NCI-H1105 treated with DMSO at 0.1 percent for 48 hours (cell line): Measurements from ENCODE around the gene RPS6KA2.

Experiments used
- DNase-seq: peaks from one replicate; lab custom pipeline; 2025; lab: John Stamatoyannopoulos, UW

Gene RPS6KA2

DNA sequence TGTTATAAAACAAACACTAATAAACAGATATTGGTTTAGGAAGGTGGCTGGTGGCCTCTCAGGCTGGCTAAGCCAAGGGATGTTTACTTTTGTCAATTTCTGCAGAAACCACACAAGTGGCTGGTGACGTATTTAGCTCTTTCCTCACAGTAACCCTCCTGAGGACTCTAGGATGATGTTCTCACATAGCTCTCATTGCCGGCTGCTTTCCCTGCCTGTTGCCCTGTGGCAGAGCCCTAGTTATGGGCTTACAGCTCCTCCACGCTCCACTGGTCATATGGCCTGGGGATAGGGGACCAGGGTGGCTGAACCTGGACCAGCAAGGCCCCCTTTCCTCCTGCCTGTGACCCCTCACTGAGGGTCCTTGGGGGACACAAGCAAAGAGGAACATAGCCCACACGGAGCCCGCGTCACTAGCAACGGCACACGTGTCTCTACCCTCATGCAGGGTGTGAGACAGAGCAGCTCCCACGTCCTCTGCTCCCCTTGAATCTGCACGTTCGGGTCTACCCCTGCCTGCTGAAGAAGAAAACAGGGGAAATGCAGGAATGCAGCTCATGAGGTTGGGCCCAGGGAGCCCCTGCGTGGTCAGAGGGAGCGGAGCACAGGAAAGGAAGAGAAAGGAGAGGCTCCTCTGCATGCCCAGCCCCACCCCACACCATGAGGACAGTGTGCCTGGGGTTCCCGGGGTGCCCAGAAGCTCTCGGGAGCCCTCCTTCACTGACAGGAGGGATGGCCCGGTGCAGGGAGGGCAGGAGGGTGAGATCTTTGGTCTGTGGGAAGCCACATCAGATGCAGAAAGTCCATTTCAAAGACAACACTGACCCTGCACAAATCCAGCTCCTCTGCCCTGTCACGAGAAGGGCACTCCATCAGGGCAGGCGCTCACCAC lies 54.4 kb downstream of the RPS6KA2 start:
- no peak for DNase-seq

DNA sequence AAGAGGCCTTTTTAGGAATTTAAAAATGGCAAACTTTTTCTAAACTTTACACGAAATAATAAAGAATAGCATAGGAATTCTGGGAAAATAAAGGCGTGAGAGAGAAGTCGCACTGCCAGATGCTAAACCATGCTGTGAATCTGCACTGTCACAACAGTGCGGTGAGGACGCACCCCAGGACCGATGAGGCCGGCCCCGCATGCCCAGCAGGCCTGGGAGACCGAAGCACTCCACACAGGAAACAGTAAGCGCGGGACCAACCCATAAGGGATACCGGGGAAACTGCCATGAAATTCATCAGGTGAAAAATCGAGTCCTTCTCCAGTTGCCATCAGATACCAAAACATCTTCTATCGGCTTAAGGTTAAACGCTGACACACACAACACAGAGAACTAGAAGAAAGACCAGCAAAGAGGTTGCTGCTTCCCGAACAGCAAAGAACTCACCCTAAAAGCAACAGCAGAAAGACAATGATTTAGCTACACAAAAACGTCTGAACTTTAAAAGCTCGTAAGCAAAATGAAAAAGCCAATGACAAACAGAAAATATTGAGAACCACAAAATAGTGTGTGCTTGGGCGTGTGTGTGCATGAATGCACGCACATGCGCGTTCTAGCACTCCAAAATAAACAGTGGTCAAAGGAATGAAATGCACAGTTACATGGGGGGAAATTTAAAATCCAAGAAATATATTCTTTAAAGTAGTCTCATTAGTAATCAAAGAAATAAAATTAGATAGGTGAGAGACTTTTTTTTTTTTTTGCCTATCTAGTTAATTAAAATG lies 55.9 kb downstream of the RPS6KA2 start:
- no peak for DNase-seq

DNA sequence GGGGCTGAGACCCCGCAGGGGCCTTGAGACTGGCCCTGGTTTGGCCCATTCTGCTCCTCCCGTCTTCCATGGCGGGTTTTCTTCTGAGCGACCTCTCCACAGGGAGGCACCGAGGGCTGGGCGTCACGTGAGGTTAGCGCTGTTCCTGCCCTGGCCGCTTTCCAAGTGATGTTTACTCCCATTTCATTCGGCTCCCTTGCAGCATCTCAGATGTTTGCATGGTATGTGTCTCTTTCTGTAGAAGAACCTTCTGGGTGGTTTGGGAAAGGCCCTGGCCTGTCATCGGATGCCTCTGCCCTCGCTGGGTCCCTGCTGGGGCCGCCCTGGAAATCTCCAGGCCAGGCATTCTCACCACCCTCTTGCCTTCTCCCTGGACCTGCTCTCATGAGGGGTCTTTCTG lies 57.8 kb downstream of the RPS6KA2 start:
- DNase-seq = no peak

DNA sequence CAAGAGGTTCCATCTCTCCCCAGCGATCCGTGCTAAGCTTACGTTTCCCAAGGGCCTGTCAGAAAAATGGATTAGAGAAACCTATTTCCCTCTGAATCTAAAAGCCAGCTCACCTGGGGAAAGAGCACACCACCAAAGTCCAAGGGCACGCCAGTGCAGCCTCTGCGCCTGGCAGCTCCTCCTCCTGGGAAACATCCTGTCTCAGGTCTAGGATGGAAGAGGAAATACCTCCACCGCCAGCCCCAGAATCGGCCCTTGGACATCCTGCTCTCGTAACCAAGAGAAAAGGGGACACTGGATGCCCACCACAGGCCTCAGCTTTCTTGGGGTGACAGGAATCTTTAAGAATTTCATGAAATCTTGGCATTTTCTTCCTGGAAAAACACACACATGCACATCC lies 59.2 kb downstream of the RPS6KA2 start:
- no peak for DNase-seq

DNA sequence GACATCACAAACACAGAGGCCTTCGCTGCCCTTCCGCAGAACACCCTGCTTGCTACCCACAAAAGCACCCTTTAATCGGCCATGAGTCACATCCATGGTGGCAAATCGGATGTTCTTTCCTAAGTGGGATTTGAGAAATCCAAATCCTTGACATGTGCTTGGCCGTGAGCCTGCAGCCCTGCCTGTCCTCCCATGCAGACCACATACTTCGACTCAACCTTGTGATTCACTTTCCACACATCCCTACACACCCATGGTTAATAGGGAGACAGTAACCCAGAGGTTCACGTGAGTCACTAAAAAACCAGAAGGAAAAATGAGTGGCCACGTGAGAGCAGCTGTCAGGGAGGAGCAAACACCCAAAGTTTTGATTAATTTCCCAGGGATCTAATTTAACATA lies 59.9 kb downstream of the RPS6KA2 start:
- DNase-seq = no peak

DNA sequence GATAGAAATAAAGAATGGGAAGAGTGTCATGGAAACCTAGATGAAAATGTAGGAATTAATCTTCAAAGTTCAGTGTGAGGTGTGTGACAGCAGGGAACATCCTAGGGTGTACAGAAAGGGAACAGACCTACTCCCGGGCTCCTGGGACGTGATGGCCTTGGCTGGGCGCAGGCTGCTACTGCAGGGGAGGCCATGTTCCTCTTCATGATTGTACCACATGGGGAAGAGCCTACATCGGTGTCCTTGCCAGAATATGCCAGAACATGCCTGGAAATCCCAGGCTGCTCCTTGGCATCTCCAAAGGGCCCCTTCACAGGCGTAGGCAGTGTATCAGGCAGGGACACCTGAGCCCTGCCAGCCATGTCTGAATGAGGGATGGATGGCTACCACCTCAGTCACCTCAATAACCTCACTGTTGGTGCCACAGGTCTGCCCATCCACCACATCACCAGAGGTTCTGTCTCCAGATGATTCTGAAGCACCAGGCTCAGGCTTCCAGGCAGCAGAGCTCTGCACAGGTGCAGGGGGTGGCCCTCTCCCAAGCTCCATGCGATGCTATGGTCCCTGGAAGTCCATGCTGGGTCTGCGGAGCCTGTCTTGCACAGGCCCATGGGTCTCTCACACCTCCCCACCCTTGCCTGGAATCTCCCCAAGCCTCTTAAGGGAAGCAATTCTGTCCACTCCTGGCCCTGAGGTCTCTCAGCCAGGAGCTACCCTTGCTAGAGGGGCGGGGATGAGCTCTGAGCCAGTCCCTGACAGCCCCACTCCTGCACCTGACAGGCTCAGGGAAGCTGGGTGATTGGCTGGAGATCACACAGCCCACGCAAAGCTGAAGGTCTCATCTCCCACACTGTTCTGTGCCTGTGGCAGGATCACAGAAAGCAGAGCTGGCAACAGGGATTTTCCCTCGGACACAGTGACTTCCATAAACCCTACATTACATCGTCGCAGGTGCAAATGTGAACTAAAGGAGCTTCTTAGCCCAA lies 60.7 kb downstream of the RPS6KA2 start:
- DNase-seq = no peak

DNA sequence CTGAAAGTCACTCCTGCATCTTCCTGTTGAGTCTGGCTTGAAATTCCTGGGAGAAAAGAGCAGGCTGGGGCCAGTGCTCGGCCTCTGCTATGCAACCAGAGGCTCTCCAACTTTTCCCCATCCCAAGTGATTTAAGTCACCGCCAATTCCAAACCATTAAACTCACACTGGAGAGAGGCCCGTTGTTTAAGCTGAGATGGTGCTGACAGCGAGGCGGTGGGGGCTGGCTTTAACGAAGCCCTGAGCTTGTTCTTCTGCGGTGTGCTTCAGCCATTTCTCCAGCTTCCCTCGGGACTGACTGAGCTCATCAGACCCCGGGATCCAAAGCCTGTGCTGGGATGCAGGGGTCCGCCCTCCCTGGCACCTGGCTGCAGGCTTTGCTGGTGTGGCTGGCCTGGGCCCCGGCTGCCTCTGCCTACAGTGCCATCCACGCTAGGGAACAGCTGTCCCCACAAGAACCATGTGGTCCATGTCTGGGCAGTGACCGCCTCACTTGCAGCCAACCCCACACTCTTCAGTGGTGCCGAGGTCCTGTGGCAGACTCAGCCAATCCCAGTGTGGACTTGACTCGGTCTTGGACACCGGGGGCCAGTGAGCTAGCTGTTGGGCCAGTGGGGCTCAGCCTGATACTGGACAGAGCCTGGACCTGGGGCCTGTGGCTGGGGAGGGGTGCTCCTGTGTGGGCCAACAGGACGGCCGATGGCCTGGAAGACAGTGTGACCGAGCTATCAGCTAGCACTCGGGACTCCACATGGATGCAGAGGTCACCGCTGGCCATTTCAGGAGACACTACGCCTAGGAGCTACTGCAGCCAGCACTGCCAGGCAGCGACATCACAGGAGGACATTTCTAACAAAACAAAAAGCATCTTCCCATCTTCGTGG lies 61.7 kb downstream of the RPS6KA2 start:
- no peak for DNase-seq

DNA sequence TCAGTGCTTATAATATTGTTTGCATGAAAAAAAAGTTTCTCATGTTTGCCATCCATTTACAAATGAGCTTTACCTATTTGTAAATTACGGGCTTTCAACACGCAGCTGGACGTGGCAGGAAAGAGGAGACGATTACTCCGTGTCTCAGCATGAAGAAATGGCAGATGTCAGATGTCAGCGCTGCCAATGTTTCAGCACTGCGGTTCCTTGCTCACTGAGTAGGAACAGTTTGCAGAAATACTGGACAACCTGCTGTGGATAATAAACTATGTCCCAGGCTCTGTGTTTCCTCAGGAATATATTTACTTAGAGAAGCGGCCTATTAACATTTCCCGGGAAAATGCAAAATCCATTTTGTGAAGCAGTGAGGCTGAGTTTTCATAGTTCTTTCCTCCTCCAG lies 63.2 kb downstream of the RPS6KA2 start:
- no peak for DNase-seq

DNA sequence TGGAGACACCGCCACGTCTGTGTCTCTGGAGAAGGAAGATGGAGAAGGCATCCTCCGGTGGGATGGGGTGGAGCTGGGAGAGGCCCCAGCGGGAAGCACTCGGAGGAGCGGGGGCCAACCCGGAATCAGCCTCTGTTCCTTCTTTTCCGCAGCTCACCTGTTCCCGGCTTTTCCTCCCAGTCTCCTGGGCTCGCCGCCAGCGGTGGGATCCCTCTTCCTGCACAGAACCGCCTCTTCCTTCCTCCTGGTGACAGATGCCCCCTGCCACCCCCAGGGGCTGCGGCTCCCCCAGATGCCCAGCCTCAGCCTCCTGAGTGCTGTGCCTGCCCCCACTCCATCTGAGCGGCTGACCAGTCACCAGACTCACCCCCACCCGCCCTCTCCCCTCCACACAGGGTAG lies 63.9 kb downstream of the RPS6KA2 start:
- DNase-seq = no peak

DNA sequence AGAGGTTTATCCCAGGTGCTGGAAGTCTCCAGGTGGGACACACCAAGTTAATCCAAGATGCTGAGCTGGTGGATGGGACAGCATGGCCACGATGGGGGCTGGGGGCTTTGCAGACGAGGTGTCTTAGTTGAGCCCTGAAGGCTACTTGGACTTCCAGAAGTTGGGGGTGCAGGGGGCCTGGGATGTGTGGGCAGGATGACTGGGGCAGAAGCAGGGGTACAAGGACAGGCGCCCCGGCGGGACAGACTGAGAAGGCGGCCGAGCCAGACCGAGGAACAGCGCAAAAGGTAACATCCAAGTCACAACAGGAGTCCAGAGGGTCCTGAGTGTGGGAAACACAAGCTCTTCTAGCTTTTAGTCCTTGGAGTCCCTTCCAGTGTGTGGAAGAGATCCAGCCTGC lies 64.3 kb downstream of the RPS6KA2 start:
- DNase-seq = no peak

DNA sequence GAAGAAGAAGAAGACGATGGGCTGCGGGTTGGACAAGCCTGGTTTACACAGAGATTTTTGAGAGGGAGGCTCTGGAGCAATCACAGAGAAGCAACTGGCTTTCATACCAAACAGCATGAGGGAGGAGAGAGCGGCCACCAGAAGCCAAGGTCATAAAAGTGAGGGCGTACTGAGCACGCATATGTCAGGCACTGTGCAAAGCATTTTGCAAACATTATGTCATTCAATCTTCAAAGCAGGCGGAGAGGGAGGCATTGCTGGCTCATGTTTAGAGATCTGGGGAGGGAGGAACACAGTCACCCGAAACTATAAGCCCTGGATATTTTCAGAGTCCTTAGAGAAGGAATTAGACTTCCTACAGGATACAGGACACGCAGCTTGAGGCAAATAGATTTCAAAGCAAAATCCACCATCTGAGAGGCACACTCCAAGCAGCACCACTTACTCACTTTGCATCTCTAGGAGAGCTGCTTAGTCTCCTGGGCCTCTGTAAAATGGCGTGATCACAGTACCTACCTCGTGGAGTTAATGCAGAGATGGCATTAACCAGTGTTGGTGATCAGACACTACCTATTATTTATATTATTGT lies 65.2 kb downstream of the RPS6KA2 start:
- DNase-seq = no peak

DNA sequence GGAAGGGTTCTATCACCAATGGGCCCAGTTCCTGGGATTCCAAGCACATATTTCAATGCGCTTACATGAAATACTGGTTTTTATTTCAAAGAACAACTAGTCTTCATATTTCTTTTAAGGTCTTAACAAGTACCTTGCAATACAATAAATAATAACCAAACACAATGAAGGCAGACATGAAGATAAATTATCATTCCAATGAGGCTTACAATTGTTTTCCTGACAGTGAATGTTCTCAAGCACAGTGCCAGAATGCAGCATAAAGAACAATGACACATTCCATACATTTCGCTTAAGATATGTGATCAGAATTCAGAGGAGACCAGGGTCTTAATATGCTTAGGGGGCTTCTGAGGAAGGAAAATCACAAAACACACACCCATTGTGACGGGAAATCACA lies 66.8 kb downstream of the RPS6KA2 start:
- DNase-seq = no peak

DNA sequence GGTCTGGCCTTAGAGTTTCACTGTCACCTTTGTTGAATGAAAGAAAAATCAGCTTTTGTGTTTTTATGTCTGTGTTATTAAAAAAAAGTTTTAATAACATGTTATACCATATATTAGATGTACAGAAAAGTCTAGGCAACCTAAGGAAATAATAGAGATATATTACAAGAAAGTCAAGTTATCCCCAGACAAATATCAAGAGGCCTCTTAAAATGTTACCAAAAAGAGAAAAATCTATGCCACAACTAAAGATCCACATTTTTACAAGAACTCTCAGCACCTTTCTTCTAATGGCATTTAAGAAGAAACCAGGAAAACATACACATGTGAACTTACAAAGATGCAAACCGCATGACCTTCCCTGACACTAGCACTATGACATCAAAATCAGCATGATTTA lies 67.4 kb downstream of the RPS6KA2 start:
- no peak for DNase-seq

DNA sequence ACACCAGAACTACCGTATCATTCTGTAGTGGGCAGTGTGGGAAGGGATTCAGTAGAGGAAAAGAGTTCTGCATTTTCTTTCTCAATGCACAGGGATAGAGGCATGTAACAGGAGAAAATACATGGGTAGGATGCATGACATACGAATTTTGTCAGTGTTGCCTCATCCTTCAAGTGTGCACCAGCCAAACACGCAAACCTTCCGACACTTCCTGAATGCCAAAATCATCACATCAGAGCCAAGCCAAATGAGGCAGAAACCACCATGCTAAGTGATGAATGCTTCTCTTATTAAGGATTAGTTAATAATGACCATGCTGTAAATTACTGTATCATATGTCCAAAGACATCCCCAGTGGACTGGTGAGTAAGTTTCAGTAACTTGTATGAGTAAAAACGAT lies 67.8 kb downstream of the RPS6KA2 start:
- no peak for DNase-seq

DNA sequence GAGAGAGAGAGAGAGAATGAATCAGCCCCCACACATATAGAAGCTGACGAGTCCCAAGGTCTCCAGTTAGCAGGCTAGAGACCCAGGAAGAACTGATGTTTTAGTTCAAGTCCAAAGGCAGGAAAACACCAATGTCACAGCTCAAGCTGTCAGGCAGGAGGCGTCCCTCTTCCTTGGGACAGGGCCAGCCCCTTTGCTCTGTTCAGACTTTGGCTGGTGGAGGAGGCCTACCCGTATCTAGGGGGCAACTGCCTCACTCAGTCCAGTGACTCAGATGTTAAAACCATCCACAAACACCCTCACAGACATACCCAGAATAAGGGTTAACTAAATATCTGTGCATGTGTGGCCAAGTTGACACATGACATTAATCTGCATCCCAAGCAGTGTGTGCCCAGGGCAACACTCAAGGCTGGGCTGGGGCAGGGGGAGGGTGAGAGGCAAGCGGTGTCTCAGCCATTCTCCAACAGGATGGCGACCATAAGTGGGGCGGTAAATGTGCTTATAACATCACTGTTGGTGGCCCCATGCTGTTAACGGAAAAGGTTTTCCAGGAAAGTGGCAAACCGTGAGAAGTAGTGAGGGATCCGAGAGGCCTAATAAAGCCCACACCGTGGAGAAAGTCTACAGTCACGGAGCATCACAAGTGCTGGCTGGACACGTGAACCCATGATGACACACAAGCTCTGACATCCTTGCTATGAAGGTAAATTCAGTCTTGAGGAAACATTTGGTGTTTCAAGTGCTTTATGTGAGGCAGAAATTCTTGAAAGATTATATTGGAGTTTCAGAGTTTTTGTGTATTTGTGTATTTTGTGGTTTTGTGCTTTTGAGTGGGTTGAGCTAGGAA lies 68.7 kb downstream of the RPS6KA2 start:
- no peak for DNase-seq

DNA sequence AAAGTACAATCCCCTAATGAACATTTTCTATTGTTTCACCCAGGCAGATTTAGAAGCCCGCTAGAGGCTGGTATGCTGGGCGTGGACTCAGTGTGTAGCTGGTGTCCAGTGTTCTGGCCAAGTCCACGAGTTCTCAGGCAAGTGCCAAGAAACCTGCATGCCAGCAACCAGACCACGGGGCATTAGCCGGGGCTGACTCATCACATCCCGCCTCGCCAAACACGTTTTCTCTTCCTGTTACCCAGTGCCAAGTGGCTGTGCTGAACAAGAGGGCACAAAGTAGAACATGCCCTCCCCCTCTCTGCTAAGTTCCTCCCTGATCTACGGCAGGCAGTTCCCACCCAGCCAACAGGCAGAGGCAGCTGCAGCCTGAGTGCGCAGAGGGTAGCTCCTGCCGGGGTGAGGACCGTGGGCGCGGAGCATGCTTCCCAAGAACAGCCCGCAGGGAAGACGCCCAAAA lies 70.2 kb downstream of the RPS6KA2 start:
- peak; percentile 90 for DNase-seq

DNA sequence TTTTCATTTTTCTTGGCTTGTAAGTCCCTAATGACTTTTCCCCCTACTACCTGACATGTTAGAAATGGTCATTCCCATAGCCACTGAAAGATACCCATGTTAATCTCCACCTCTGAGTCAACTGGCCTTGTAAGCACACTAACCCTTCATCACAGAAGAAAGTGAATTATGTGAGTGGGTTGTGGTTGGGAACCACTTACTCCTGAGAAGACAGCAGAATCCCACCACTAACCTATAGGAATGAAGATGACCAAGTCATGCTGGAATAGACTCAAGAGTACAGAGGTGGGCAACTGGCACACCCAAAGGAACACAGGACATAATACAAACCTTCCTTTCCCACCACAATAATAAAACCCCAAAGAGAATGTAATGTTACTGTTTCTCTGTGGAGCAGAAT lies 70.7 kb downstream of the RPS6KA2 start:
- DNase-seq = no peak

DNA sequence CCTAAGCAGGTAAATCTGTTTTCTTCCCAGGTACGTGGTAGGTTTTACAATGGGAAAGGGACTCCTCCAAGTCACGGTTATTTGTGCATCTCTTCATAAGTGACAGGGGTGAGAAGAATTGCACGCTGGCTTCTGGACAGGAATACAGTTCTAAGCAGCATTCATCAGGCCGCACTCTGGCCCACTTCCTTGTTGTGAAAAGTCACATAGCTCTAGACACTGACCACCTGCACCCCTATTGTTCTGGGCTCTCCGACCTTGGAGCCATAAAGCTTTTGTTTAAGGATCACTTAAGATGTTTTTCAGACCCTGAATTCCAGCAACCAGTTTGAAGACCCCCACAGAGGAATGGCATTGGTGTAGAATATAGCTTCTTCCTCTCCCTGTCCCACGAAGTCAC lies 72.0 kb downstream of the RPS6KA2 start:
- DNase-seq = no peak

DNA sequence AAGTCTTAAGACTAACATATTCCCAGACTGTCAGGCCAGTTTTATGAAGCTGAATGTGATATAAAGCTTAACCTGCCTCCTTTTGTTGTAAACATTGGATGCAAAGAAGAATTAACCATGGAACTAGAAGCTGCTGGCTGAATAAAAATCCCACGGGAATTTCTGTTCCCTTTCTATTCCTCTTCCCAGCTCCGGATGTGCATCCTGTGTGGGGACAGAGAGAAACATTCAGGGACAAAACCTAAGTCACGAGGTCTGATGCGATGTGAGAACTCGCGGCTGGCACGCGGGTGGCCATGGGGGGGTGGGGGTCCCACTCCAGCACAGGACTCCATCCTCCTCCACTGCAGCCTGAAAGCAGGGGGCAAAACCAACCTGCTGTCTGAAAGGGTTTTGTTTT lies 72.7 kb downstream of the RPS6KA2 start:
- no peak for DNase-seq
